HG03378 (cell line): ENCODE measurements around the gene DNAJC18.

ENCODE experiments used
- ATAC-seq: cut with Tn5 transposase; IDR thresholded peaks from one replicate; pipeline ENCODE4 v1.9.1; 2021; ENCODE audit warnings: mild to moderate bottlenecking, moderate library complexity; ENCODE audit not compliant: unreplicated experiment

The DNAJC18 gene

GRCh38 chr5:139406963-139407362, 32.4 kb downstream of the DNAJC18 start:
- ATAC-seq: no peak

GRCh38 chr5:139404484-139404840, 34.9 kb downstream of the DNAJC18 start:
- no peak for ATAC-seq

- peak; percentile 79 for ATAC-seq
Observed at GRCh38 chr5:139403787-139404483, 35.4 kb downstream of the DNAJC18 start, which contains the start of gene SPATA24. TSS of gene SPATA24 (minus strand) at chr5:139404089. CDS start at chr5:139404060, 29 bp downstream.

DNA sequence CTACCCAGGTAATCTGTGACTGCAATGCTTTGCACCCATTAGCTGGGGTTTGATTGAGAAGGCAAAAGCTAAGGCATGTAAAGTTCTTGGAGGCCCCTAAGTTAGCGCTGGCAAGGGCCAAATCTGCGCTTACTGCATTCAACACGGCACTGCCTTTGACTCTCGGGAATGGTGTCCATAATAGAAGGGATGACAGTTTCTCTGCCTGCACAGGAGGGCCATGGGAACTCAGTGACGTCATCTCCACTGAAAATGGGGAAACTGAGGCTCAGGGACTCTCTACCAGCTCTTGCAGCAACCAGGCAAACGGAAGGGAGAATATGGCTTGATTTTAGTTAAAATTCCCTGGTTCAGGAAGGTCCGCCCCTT, 35.9 kb downstream of the DNAJC18 start:
- no peak for ATAC-seq

- ATAC-seq: no peak
Observed at GRCh38 chr5:139402561-139403158, 36.7 kb downstream of the DNAJC18 start.

DNA sequence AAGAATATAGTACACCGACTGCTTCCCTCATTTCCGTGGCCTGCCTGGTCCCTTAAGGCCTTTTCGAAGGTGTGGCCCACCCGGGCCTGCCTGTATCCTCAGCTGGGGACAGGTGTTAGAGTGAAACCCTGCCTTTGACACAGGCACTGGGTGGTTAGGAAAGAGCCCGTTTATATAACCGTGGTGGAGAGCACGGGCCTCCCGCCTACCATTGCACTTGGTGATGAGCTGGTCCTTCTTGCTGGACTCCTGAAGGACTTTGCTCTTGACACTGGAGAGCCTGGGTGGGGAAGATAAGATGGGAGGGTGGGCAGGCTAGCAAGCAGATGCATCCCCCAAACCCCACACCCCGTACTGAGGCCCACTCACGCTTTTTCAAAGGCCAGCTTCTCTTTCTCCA, 37.8 kb downstream of the DNAJC18 start:
- no peak for ATAC-seq

GRCh38 chr5:139399501-139400121, 39.7 kb downstream of the DNAJC18 start:
- no peak for ATAC-seq

DNA sequence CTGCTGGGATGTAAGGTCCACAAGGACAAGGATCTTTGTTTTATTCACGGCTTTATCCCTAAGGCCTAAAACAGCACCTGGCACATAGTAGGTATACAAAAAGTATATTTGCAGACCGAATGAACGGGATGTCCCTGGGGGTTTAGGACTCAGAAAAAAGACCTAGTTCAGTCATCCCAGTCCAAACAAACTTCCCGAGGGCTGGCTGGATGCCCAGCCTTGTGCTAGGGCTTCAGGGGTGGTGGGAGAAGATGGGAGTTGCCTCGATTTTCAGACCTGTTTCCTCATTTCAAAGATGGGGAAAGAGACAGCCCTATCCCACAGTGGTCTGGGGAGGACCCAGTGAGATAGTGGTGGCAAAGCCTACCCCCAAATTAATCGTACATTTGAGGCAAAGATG, 41.4 kb downstream of the DNAJC18 start:
- no peak for ATAC-seq

GRCh38 chr5:139396691-139397090, 42.6 kb downstream of the DNAJC18 start:
- no peak for ATAC-seq

DNA sequence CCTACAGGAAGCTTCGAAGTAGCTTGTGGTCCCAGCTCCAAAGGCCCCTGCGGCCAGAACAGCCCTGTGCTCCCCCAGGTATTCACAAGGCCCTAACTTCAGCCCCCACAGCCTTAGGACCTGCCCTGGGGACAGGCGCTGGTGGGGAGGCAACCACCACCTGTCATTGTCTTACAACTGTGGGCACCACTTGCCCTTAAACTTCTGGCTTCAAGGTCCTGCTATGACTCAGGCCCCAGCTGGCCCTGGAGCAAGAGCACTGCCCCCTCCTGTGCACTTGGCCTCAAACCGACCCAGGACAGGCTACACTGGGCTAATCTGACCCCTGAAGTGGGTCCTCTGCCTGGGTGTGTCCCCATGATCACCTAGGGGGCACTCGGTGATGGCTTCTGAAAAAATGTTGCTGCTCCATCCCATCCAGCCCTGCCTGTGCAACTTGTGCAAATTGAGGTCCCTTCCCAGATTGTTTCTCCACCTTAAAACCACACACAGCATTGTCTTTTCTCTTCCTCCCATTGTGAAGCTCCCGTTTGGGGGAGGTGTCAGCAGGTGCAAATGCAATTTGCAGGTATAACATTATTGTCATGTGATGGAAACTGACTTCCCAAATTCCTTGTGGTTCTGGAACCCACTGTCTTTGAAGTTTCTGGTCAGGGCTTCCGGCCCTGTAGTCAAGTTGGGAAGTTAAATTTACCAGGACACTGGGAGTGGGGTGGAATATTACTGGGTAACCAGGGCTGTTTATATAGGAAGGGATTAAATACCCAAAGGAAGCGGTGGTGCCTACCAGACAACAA, 43.3 kb downstream of the DNAJC18 start:
- ATAC-seq: no peak

- no peak for ATAC-seq
Observed at GRCh38 chr5:139394654-139395566, 44.4 kb downstream of the DNAJC18 start, which contains the start of gene PROB1. TSS of gene PROB1 (minus strand) at chr5:139395104. CDS start at chr5:139395081, 23 bp downstream.

- no peak for ATAC-seq
Observed at GRCh38 chr5:139394123-139394653, 45.1 kb downstream of the DNAJC18 start.

DNA sequence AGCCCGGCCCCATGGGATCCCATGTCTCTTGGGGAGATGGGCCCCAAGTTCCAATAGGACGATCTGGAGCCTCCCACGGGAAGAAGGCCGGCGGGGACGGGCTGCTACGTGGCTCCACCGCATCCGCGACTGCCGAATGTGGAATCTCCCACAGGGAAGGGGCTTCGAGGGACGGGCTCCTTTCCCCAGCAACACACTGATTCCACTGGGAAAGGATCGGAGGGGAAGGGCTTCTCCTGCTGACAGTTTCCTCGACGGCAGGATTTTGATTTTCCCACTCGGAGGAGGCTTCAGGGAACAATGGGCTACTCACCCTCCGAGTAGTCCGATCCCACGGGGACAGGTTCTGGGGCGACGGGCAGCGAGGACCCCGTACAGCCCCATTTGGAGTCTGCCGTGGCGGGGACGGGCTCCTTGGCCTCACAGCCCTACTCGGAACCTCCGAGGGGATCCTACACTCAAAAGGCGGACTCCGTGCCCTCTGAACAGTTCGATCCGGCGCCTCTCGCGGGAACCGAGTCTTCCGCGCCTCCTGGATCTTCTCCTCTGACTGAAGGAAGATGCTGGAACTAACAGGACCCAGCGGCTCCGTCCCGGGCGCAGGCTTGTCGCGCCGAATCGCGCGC, 45.7 kb downstream of the DNAJC18 start:
- ATAC-seq: no peak

DNA sequence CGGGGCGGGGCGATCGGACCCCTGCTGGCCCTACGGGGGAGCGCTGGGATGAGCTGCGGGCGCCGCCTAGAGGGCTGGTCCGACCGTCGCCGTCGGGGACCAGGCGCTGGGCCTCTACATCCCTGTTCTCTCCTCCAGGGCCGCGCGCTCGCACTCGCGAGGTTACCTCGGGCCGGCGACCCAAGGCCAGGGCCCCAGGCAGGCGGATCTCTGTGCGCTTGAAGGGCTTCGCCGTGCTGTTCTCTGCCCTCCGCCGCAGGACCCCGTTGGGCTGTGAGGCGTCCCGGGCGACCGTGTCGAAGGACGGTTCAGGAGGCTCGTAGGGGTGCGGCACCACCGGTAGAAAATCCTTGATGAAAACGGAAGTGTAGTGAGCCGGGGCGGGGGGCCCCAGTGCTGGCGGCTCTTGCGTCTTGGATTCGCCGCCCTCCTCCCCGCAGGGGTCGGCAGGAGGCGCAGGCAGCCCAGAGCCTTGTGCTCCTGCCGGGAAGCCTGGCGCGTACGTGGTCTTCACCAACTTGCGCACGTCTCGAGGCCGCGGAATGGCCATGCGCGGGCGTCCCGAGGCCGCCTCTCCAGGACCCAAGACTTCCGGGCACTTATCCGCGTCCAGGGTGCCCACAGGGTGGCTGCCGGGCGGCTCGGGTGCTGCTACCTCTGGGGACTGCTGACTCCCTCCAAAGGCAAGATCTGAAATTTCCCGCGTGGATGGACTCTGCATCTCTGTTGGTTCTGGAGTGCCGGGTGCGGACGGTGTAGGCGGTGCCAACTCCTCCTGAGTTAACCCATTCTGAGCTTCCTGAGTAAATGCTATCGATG, 46.4 kb downstream of the DNAJC18 start:
- ATAC-seq: peak; percentile 37

DNA sequence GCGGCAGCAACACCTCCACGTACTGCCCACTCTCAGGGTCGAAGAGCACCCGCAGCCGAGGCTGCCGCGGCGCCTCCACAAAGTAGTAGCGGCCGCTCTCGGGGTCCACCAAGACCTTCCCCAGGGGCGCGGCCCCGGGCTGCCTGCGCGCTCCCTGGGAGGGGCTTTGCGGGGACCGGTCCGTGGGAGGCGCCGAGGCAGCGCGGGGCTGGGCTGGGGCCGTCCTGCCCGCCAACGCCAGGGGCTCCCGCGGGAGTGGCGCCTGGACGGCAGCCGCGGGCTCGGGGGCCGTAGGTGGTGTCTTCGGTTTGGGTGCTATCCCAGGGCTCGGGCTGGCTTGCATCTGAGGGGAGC, 47.0 kb downstream of the DNAJC18 start:
- no peak for ATAC-seq

GRCh38 chr5:139391570-139392323, 47.6 kb downstream of the DNAJC18 start:
- ATAC-seq: no peak

- ATAC-seq: no peak
Observed at GRCh38 chr5:139390639-139391569, 48.4 kb downstream of the DNAJC18 start.
